NCI-H446 (cell line): Measurements from ENCODE around the gene LBX2.

Experiments used
- DNase-seq, 2 experiments: peaks; one replicate each; lab custom pipeline; 2025; lab: John Stamatoyannopoulos, UW

LBX2 gene

GRCh38 chr2:74457129-74457548 is 42.3 kb downstream of the LBX2 start:
- DNase-seq = peak in 1 of 2 experiments; percentile 64

- peak; percentile 82 to 98 for DNase-seq
Measured at GRCh38 chr2:74454654-74455511, 44.5 kb downstream of the LBX2 start, which contains the start of gene INO80B. Gene INO80B (plus strand): TSS chr2:74455087. CDS start chr2:74455117, 30 bp downstream.

GRCh38 chr2:74450570-74451190 is 48.7 kb downstream of the LBX2 start:
- DNase-seq = no peak

- DNase-seq = no peak
Measured at GRCh38 chr2:74448771-74449170, 50.6 kb downstream of the LBX2 start.
